CD14-positive monocyte (primary cell): ENCODE results near the gene ANKRD13B. TPM values are rescaled to one million over a fixed set of nuclear protein-coding genes. Genes with fewer than 3 reads are reported as not detected.

Experiments
- DNase-seq, 3 donors: peaks; one replicate each; pipeline ENCODE4 v3.0.0-alpha.2; 2011 to 2022
- H2AFZ ChIP-seq: 2 replicates; pipeline ENCODE4 v1.6.0; 2012; ENCODE audit warnings: mild to moderate bottlenecking, low read depth, low read length, inconsistent platforms; ENCODE audit not compliant: insufficient read depth, poor library complexity, severe bottlenecking
- H3K27ac ChIP-seq, 2 donors: 1 replicate in 1 of 2; 2 replicates in 1 of 2; pipeline ENCODE4 v1.5.1; 2012 to 2013; ENCODE audit warnings: low read length in 2 of 2, control low read depth in 1 of 2, inconsistent platforms in 1 of 2, low read depth in 1 of 2, mild to moderate bottlenecking in 1 of 2
- H3K27me3 ChIP-seq, 2 donors: one replicate each; pipeline versions ENCODE4 v1.6.0 to v1.6.1; 2011 to 2013; ENCODE audit warnings: low read length in 2 of 2; ENCODE audit not compliant: control insufficient read depth in 2 of 2, insufficient read depth in 2 of 2
- H3K36me3 ChIP-seq, 2 donors: replicated peaks in 1 of 2; 1 replicate in 1 of 2; 2 replicates in 1 of 2; pipeline versions ENCODE4 v1.5.1 to v1.6.1; 2012 to 2013; ENCODE audit warnings: low read length in 2 of 2, control low read depth in 1 of 2, inconsistent platforms in 1 of 2, mild to moderate bottlenecking in 1 of 2; ENCODE audit not compliant: insufficient read depth in 2 of 2, control insufficient read depth in 1 of 2
- H3K4me1 ChIP-seq, 2 donors: 1 replicate in 1 of 2; 2 replicates in 1 of 2; pipeline versions ENCODE4 v1.5.1 to v1.6.1; 2012 to 2013; ENCODE audit warnings: low read length in 2 of 2, control low read depth in 1 of 2, inconsistent platforms in 1 of 2, mild to moderate bottlenecking in 1 of 2, moderate library complexity in 1 of 2; ENCODE audit not compliant: insufficient read depth in 2 of 2, control insufficient read depth in 1 of 2
- H3K4me2 ChIP-seq: replicated peaks from 2 replicates; pipeline ENCODE3; 2012; ENCODE audit warnings: low read length, moderate library complexity, mild to moderate bottlenecking; ENCODE audit not compliant: poor library complexity, severe bottlenecking; ENCODE audit errors: extremely low read depth
- H3K4me3 ChIP-seq, 3 experiments: fragments of 200-600 bp in 1 of 3; sonication (generic) in 1 of 3; replicated peaks in 1 of 3; 1 replicate in 2 of 3; 2 replicates in 1 of 3; pipeline ENCODE4 v1.5.1; 2011 to 2013; ENCODE audit warnings: low read length in 3 of 3, mild to moderate bottlenecking in 3 of 3, control low read depth in 2 of 3, low read depth in 2 of 3, inconsistent platforms in 1 of 3, moderate library complexity in 1 of 3
- H3K79me2 ChIP-seq: 2 replicates; pipeline ENCODE4 v1.6.0; 2012; ENCODE audit warnings: mild to moderate bottlenecking, control low read depth, inconsistent platforms, low read length, moderate library complexity; ENCODE audit not compliant: insufficient read depth
- H3K9ac ChIP-seq: 2 replicates; pipeline ENCODE4 v1.6.0; 2017; ENCODE audit warnings: low read length, mild to moderate bottlenecking; ENCODE audit not compliant: insufficient read depth, poor library complexity, severe bottlenecking
- H3K9me3 ChIP-seq, 2 donors: replicated peaks in 1 of 2; 1 replicate in 1 of 2; 2 replicates in 1 of 2; pipeline versions ENCODE4 v1.5.1 to v1.6.1; 2012 to 2013; ENCODE audit warnings: low read length in 2 of 2, control low read depth in 1 of 2; ENCODE audit not compliant: control insufficient read depth in 1 of 2, insufficient read depth in 1 of 2
- H4K20me1 ChIP-seq: 2 replicates; pipeline ENCODE4 v1.6.0; 2012; ENCODE audit warnings: mild to moderate bottlenecking, low read length, control low read depth, moderate library complexity; ENCODE audit not compliant: insufficient read depth
- H3K27ac Mint-ChIP-seq, 7 donors: one replicate each; pipeline ENCODE4 v1.8.0; 2020; ENCODE audit warnings: mild to moderate bottlenecking in 7 of 7, mixed read lengths in 7 of 7, moderate library complexity in 6 of 7, inconsistent platforms in 2 of 7
- H3K27me3 Mint-ChIP-seq, 3 donors: one replicate each; pipeline ENCODE4 v1.8.0; 2021 to 2022; ENCODE audit warnings: low read depth in 3 of 3, mild to moderate bottlenecking in 3 of 3, mixed read lengths in 3 of 3, moderate library complexity in 3 of 3, inconsistent platforms in 1 of 3
- H3K36me3 Mint-ChIP-seq, 2 donors: one replicate each; pipeline ENCODE4 v1.8.0; 2020; ENCODE audit warnings: mixed read lengths in 2 of 2, inconsistent platforms in 1 of 2, mild to moderate bottlenecking in 1 of 2
- H3K4me1 Mint-ChIP-seq: one replicate; pipeline ENCODE4 v1.8.0; 2020; ENCODE audit warnings: mild to moderate bottlenecking, mixed read lengths
- H3K4me3 Mint-ChIP-seq, 2 donors: one replicate each; pipeline ENCODE4 v1.8.0; 2020; ENCODE audit warnings: mild to moderate bottlenecking in 2 of 2, mixed read lengths in 2 of 2, moderate library complexity in 1 of 2
- H3K9me3 Mint-ChIP-seq, 7 donors: one replicate each; pipeline ENCODE4 v1.8.0; 2020 to 2022; ENCODE audit warnings: mixed read lengths in 7 of 7, mild to moderate bottlenecking in 6 of 7, moderate library complexity in 6 of 7, inconsistent platforms in 2 of 7
- WGBS: methylation state at CpG from one replicate; pipeline ENCODE4 v1.1.5; 2013; ENCODE audit warnings: missing lambda C conversion rate; ENCODE audit not compliant: insufficient coverage; 5-methylcytosine and 5-hydroxymethylcytosine counted together
- intact Hi-C, 2 donors: fragments of 100-400 bp; cut with micrococcal nuclease; formaldehyde crosslinking; loops; one replicate each; pipeline versions ENCODE4 v1.15.0 to v1.15.1; 2023
- polyA plus RNA-seq, 3 donors: library from polyadenylated mRNA; depleted of rRNA in 1 of 3; unstranded in 2 of 3; stranded (reverse) in 1 of 3; fragments of 300-500 nt in 2 of 3; fragments of >200 nt in 1 of 3; fragmentation: Illumina TruSeq in 2 of 3; gene quantifications; 1 replicate in 2 of 3; 2 replicates in 1 of 3; pipeline ENCODE4 v1.2.3, GENCODE V29; 2012 to 2021
- TF ChIP-seq, protein P1 (sequence below): fragments of 200-600 bp; IDR thresholded peaks from one replicate; pipeline ENCODE4 v1.8.0; 2022; ENCODE audit warnings: antibody characterized with exemption, mild to moderate bottlenecking

Gene ANKRD13B
- polyA plus RNA-seq, 3 donors: 0.37 TPM; not detected in 2

DNA sequence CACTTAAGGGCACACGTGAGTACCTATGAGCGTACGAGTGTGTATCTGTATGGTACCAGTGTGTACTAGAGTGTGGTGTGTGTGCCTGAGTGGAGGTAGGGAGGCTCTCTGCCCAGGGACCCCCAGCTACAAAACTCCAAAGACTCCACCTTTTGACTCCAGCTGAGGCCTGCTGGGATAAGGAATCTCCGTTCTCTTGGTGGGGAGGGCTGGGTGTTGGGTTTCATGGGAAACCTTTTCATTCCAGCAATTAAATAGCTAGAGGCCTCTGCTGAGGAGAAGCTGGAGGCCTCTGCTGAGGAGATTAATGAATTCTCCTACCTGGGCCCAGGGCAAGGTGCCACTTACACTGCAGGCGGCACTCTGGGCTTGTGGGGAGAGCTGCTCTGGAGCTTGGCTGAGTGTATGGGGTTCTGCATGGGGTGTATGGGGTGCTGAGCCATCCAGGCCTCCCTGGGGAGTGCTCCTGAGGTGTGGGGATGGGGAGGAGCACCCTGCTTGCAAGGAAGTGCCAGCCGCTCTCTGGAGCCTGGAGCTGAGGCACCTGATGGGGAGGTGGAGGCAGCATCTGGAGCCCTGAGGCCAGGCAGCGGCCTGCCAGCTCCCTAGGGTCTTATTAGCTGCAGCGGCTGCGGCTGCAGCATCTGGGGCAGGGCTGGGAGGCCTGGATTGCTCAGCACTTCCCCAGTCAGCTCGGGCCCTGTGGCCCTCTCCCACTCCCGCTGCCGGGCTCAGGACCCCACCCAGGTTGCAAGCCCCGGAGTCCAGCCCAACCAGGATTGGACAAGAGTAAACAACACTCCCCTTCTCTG, 4.6 kb downstream of the ANKRD13B start:
- no peaks in the 10 kb centered on the region for H3K9me3 ChIP-seq
- 92% methylated on average over 10 of the region's 13 CpGs for WGBS
- Mint-ChIP-seq H3K4me1 (peaks cover 11% of the 10 kb centered on the region), H3K4me3 (no peak overlapping the region), H3K27me3 (peaks cover 25 to 28% (median 27%) of the 10 kb centered on the region in 3 donors), H3K9me3 (peaks cover 0 to 3% (median 0%) of the 10 kb centered on the region in 7 donors), H3K36me3 (no peaks in the 10 kb centered on the region), H3K27ac (no peak overlapping the region)
- peaks cover 2 to 19% of the 10 kb centered on the region in 2 donors for H3K27me3 ChIP-seq
- H3K79me2 ChIP-seq: no peaks in the 10 kb centered on the region
- H3K27ac ChIP-seq: no peak overlapping the region
- DNase-seq: no peak
- intact Hi-C loops: no loop called here
- no peak overlapping the region for H3K4me2 ChIP-seq
- peaks cover 11 to 14% of the 10 kb centered on the region in 2 donors for H3K4me1 ChIP-seq
- H2AFZ ChIP-seq: no peak overlapping the region
- no peaks in the 10 kb centered on the region for H4K20me1 ChIP-seq
- no peaks in the 10 kb centered on the region for H3K36me3 ChIP-seq
- H3K9ac ChIP-seq: no peak overlapping the region
- H3K4me3 ChIP-seq: no peak overlapping the region
- TF ChIP-seq, protein P1, sequence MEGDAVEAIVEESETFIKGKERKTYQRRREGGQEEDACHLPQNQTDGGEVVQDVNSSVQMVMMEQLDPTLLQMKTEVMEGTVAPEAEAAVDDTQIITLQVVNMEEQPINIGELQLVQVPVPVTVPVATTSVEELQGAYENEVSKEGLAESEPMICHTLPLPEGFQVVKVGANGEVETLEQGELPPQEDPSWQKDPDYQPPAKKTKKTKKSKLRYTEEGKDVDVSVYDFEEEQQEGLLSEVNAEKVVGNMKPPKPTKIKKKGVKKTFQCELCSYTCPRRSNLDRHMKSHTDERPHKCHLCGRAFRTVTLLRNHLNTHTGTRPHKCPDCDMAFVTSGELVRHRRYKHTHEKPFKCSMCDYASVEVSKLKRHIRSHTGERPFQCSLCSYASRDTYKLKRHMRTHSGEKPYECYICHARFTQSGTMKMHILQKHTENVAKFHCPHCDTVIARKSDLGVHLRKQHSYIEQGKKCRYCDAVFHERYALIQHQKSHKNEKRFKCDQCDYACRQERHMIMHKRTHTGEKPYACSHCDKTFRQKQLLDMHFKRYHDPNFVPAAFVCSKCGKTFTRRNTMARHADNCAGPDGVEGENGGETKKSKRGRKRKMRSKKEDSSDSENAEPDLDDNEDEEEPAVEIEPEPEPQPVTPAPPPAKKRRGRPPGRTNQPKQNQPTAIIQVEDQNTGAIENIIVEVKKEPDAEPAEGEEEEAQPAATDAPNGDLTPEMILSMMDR: no peak

DNA sequence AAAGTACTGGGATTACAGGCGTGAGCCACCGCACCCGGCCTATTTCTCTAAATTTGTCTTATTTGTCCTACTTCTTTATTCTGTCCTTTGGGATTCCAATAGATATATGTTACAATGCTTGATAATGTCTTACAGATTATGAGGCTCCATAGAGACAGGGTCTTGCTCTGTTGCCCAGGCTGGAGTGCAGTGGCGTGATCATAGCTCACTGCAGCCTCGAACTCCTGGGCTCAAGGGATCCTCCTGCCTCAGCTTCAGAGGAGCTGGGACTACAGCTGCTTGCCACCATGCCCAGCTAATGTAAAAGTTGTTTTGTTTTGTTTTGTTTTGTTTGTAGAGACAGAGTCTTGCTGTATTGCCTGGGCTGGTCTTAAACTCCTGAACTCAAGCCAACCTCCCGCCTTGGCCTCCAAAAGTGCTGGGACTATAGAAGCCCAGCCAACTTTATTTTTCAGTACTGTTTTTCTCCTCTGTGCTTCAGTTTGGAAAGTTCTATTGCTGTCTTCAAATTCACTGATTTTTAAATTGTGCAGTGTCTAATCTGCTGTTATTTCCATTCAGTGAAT, 10.3 kb downstream of the ANKRD13B start:
- intact Hi-C loops: no loop called here
- peaks cover 3 to 10% (median 7%) of the 10 kb centered on the region in 3 donors for H3K27me3 Mint-ChIP-seq
- Histone ChIP-seq H4K20me1 (no peaks in the 10 kb centered on the region), H3K79me2 (no peaks in the 10 kb centered on the region), H3K36me3 (no peaks in the 10 kb centered on the region), H3K9ac (no peak overlapping the region), H3K4me1 (no peaks in the 10 kb centered on the region), H3K27me3 (no peaks in the 10 kb centered on the region), H3K27ac (no peak overlapping the region), H3K4me3 (no peak overlapping the region), H2AFZ (no peak overlapping the region), H3K4me2 (no peak overlapping the region), H3K9me3 (no peaks in the 10 kb centered on the region)
- no peak overlapping the region for H3K4me3 Mint-ChIP-seq
- H3K27ac Mint-ChIP-seq: no peak overlapping the region
- H3K4me1 Mint-ChIP-seq: no peaks in the 10 kb centered on the region
- no peaks in the 10 kb centered on the region for H3K36me3 Mint-ChIP-seq
- WGBS: 94% methylated on average over 2 of the region's 6 CpGs
- TF ChIP-seq, protein P1: no peak
- H3K9me3 Mint-ChIP-seq: no peaks in the 10 kb centered on the region
- no peak for DNase-seq
